ENCODE results near the gene MTHFD1L.
"Not testable (repeated sequence)": the region's sequence is repeated elsewhere in the genome, so short reads cannot be mapped to it uniquely, and the experiment has no call there.

The MTHFD1L gene

GRCh38 chr6:150835620-150836019 lies 29.9 kb upstream of the MTHFD1L start:
- no peak for TF ChIP-seq CTCF (IDR thresholded peaks at IDR 0.05; ENCODE audit: borderline replicate concordance, control extremely low read depth, extremely low read depth, insufficient read depth, missing control alignments)
- DNase-seq (ENCODE audit: low spot score), result no peak
- in situ Hi-C loops (cut with MboI; ENCODE audit: low sequenced_read_pairs, unreplicated experiment), result no loop called here

DNA sequence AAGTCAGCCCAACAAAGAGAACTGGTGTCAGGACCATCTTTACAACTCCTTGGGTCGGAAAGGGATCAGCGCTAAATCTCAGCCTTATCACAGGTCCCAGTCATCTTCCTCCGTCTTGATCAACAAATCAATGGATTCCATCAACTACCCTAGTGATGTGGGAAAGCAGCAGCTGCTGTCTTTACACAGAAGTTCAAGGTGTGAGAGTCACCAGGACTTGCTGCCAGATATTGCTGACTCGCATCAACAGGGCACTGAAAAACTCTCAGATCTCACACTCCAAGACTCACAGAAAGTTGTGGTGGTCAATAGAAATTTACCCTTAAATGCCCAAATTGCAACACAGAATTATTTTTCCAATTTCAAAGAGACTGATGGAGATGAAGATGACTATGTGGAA lies 25.3 kb upstream of the MTHFD1L start:
- DNase-seq (ENCODE audit: low spot score), result no peak
- in situ Hi-C loops (cut with MboI; ENCODE audit: low sequenced_read_pairs, unreplicated experiment), result no loop called here
- no peak for TF ChIP-seq CTCF (IDR thresholded peaks at IDR 0.05; ENCODE audit: borderline replicate concordance, control extremely low read depth, extremely low read depth, insufficient read depth, missing control alignments)

GRCh38 chr6:150841189-150841588 lies 24.3 kb upstream of the MTHFD1L start:
- TF ChIP-seq CTCF (IDR thresholded peaks at IDR 0.05; ENCODE audit: borderline replicate concordance, control extremely low read depth, extremely low read depth, insufficient read depth, missing control alignments), result no peak
- DNase-seq (ENCODE audit: low spot score), result no peak
- in situ Hi-C loops (cut with MboI; ENCODE audit: low sequenced_read_pairs, unreplicated experiment), result no loop called here

DNA sequence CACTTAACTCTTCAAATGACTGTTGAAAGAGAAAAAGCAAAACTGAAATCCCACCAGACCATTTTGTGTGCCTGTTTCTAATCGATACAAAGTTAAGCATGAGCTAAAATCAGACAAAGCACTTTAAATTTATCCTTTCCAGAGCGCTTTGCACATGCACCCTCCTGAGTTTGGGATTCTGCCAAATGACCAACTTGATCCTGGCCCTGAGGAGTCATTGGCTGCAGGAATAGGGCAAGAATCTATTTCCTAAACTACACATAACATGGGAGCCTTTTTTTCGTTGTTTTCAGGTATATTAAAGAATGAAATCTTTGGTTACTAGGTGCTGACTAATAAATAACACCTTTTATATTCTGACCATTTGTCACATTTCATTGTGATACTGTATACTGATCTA lies 23.8 kb upstream of the MTHFD1L start:
- in situ Hi-C loops (cut with MboI; ENCODE audit: low sequenced_read_pairs, unreplicated experiment), result no loop called here
- TF ChIP-seq CTCF (IDR thresholded peaks at IDR 0.05; ENCODE audit: borderline replicate concordance, control extremely low read depth, extremely low read depth, insufficient read depth, missing control alignments), result no peak
- DNase-seq (ENCODE audit: low spot score), result no peak

- in situ Hi-C loops (cut with MboI; ENCODE audit: low sequenced_read_pairs, unreplicated experiment), result no loop called here
- no peak for DNase-seq (ENCODE audit: low spot score)
Observed at GRCh38 chr6:150844371-150844770, 21.1 kb upstream of the MTHFD1L start.

GRCh38 chr6:150846641-150847040 lies 18.9 kb upstream of the MTHFD1L start:
- in situ Hi-C loops (cut with MboI; ENCODE audit: low sequenced_read_pairs, unreplicated experiment), result no loop called here
- TF ChIP-seq CTCF (IDR thresholded peaks at IDR 0.05; ENCODE audit: borderline replicate concordance, control extremely low read depth, extremely low read depth, insufficient read depth, missing control alignments), result no peak
- DNase-seq (ENCODE audit: low spot score), result no peak

More at GRCh38 chr6:150844371-150844770, 21.1 kb upstream of the MTHFD1L start:
- TF ChIP-seq CTCF (IDR thresholded peaks at IDR 0.05; ENCODE audit: borderline replicate concordance, control extremely low read depth, extremely low read depth, insufficient read depth, missing control alignments), result no peak

DNA sequence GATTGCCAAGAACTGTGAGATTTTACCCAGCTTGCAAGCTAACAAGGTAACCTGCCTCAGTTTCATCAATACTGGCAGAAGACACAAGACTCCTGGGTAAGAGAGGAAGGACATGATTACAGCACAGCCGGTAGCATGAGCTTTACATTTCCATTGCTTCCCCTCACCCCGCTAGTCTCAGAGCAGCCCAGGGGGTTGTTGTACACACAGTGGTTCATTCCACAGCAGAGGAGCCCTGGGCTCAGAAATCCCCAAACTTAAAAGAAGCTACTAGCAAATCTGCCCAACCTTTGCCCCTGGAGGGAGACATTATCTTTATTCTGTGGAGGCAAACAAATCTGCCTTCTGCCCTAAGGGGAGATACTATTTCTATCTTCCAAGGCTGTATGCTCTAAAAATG lies 17.1 kb upstream of the MTHFD1L start:
- no peak for TF ChIP-seq CTCF (IDR thresholded peaks at IDR 0.05; ENCODE audit: borderline replicate concordance, control extremely low read depth, extremely low read depth, insufficient read depth, missing control alignments)
- DNase-seq (ENCODE audit: low spot score), result no peak
- in situ Hi-C loops (cut with MboI; ENCODE audit: low sequenced_read_pairs, unreplicated experiment), result no loop called here

DNA sequence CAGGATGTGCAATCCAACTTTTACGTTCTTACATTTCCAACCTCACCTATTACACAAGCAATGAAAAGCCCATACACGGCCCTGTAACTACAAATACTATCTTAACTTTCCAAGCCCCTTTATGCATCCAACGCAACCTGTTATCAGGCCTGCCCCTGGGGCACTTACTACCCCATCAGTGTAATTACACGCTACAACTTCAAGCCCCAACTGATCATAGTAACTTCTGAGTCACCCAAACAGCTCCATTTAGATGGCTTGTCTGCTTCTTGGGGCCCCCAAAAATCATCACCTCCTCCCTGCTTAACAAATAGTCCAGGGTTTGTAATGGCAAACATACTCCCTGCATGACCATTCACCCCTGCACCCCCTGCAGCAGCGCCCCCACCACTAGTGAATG lies 11.1 kb upstream of the MTHFD1L start:
- in situ Hi-C loops (cut with MboI; ENCODE audit: low sequenced_read_pairs, unreplicated experiment); DNase-seq (ENCODE audit: low spot score): not testable (repeated sequence)

DNA sequence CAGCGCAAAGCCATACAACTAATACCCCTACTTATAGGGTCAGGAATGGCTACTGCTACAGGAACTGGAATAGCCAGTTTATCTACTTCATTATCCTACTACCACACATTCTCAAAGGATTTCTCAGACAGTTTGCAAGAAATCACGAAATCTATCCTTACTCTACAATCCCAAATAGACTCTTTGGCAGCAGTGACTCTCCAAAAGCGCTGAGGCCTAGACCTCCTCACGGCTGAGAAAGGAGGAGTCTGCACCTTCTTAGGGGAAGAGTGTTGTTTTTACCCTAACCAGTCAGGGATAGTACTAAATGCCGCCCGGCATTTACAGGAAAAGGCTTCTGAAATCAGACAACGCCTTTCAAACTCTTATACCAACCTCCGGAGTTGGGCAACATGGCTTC lies 10.3 kb upstream of the MTHFD1L start:
- DNase-seq (ENCODE audit: low spot score); in situ Hi-C loops (cut with MboI; ENCODE audit: low sequenced_read_pairs, unreplicated experiment): not testable (repeated sequence)

Measured in GM13976 (cell line).